Neural progenitor cell (in vitro differentiated cells): ENCODE results near the gene GJA3. TPM values are rescaled to one million over a fixed set of nuclear protein-coding genes. Genes with fewer than 3 reads are reported as not detected.

ENCODE experiments used
- DNase-seq: peaks from one replicate; pipeline ENCODE4 v3.0.0-alpha.2; 2016; ENCODE audit warnings: low spot score
- H2AFZ ChIP-seq: fragments of 200-600 bp; sonication (generic); replicated peaks from 2 replicates; pipeline ENCODE4 v1.6.1; 2016; ENCODE audit warnings: antibody characterized with exemption
- H3F3A ChIP-seq: fragments of 200-600 bp; sonication (generic); 2 replicates; pipeline ENCODE4 v1.6.1; 2016; ENCODE audit warnings: antibody characterized with exemption, low read depth
- H3K27ac ChIP-seq: fragments of 200-600 bp; sonication (generic); 2 replicates; pipeline ENCODE4 v1.5.1; 2016; ENCODE audit warnings: mild to moderate bottlenecking
- H3K27me3 ChIP-seq: fragments of 200-600 bp; sonication (generic); 2 replicates; pipeline ENCODE4 v1.6.1; 2016; ENCODE audit warnings: mild to moderate bottlenecking, moderate library complexity
- H3K36me3 ChIP-seq: fragments of 200-600 bp; sonication (generic); 2 replicates; pipeline ENCODE4 v1.5.1; 2016
- H3K4me1 ChIP-seq: fragments of 200-600 bp; sonication (generic); 2 replicates; pipeline ENCODE4 v1.6.1; 2016; ENCODE audit warnings: mixed run types
- H3K4me2 ChIP-seq: fragments of 200-600 bp; sonication (generic); 2 replicates; pipeline ENCODE4 v1.6.1; 2016
- H3K4me3 ChIP-seq: fragments of 200-600 bp; sonication (generic); 2 replicates; pipeline ENCODE4 v1.5.1; 2016
- H3K79me2 ChIP-seq: fragments of 200-600 bp; sonication (generic); 2 replicates; pipeline ENCODE4 v1.6.1; 2016; ENCODE audit warnings: low read depth
- H3K9ac ChIP-seq: fragments of 200-600 bp; sonication (generic); 2 replicates; pipeline ENCODE4 v1.6.1; 2016
- H3K9me3 ChIP-seq: fragments of 200-600 bp; sonication (generic); 2 replicates; pipeline ENCODE4 v1.5.1; 2016; ENCODE audit warnings: low read depth
- H4K20me1 ChIP-seq: fragments of 200-600 bp; sonication (generic); 2 replicates; pipeline ENCODE4 v1.6.1; 2016; ENCODE audit warnings: low read depth
- H3K27ac Mint-ChIP-seq: 3 replicates; pipeline ENCODE4 v1.8.0; 2021; ENCODE audit warnings: mixed read lengths
- H3K27me3 Mint-ChIP-seq: 2 replicates; pipeline ENCODE4 v1.8.0; 2022; ENCODE audit warnings: low read depth, mild to moderate bottlenecking, inconsistent platforms, moderate library complexity, mixed read lengths; ENCODE audit not compliant: insufficient read depth
- H3K36me3 Mint-ChIP-seq: 3 replicates; pipeline ENCODE4 v1.8.0; 2021; ENCODE audit warnings: mixed read lengths
- H3K4me1 Mint-ChIP-seq: 3 replicates; pipeline ENCODE4 v1.8.0; 2021; ENCODE audit warnings: mixed read lengths
- H3K4me3 Mint-ChIP-seq: 3 replicates; pipeline ENCODE4 v1.8.0; 2021; ENCODE audit warnings: mild to moderate bottlenecking, moderate library complexity, mixed read lengths
- H3K9me3 Mint-ChIP-seq: 3 replicates; pipeline ENCODE4 v1.8.0; 2020; ENCODE audit warnings: mixed read lengths
- CTCF ChIP-seq: fragments of 200-600 bp; sonication (generic); IDR thresholded peaks from 2 replicates; pipeline ENCODE4 v1.5.1; 2017; ENCODE audit warnings: antibody characterized with exemption, mild to moderate bottlenecking
- EZH2 ChIP-seq: fragments of 200-600 bp; sonication (generic); IDR thresholded peaks from 2 replicates; pipeline ENCODE4 v1.6.1; 2017; ENCODE audit warnings: antibody characterized with exemption, mild to moderate bottlenecking, moderate library complexity
- EZH2phosphoT487 ChIP-seq: fragments of 200-600 bp; sonication (generic); IDR thresholded peaks from 2 replicates; pipeline ENCODE4 v1.6.1; 2017; ENCODE audit warnings: antibody characterized with exemption
- total RNA-seq: library from RNA; depleted of rRNA; stranded (reverse); fragments of >200 nt; gene quantifications from 2 replicates; pipeline ENCODE4 v1.2.3, GENCODE V29; 2015; ENCODE audit warnings: low replicate concordance

GJA3 gene
- 0.17 and 0.53 TPM in 2 replicates for total RNA-seq

GRCh38 chr13:20160306-20161274, at the start of gene GJA3:
TSS of gene GJA3 (minus strand) at chr13:20161052. CDS start at chr13:20143288, 17,764 bp downstream.
- H3K36me3 Mint-ChIP-seq = no peaks in the 10 kb centered on the region
- no peaks in the 10 kb centered on the region for H3K79me2 ChIP-seq
- peaks cover 47% of the 10 kb centered on the region for H3F3A ChIP-seq
- H3K27ac Mint-ChIP-seq = no peak within 1 kb of the TSS
- H3K4me2 ChIP-seq = peak within 1 kb of the TSS; percentile 96
- peaks cover 15% of the 10 kb centered on the region for H3K4me1 Mint-ChIP-seq
- no peak within 1 kb of the TSS for H3K9ac ChIP-seq
- H3K4me1 ChIP-seq = peaks cover 18% of the 10 kb centered on the region
- peak within 1 kb of the TSS; percentile 87 for H3K4me3 Mint-ChIP-seq
- peaks cover 52% of the 10 kb centered on the region for H3K27me3 Mint-ChIP-seq
- H3K9me3 ChIP-seq = no peaks in the 10 kb centered on the region
- H3K9me3 Mint-ChIP-seq = no peaks in the 10 kb centered on the region
- TF ChIP-seq CTCF (no peak), EZH2 (peak; percentile 15), EZH2phosphoT487 (no peak)
- H3K36me3 ChIP-seq = no peaks in the 10 kb centered on the region
- peaks cover 5% of the 10 kb centered on the region for H4K20me1 ChIP-seq
- H2AFZ ChIP-seq = peak within 1 kb of the TSS; percentile 90
- no peak within 1 kb of the TSS for H3K27ac ChIP-seq
- DNase-seq = peak; percentile 84
- H3K4me3 ChIP-seq = peak within 1 kb of the TSS; percentile 61
- peaks cover 73% of the 10 kb centered on the region for H3K27me3 ChIP-seq

- Mint-ChIP-seq H3K9me3 (peaks cover 2% of the 10 kb centered on the region), H3K27me3 (peaks cover 5% of the 10 kb centered on the region), H3K27ac (no peak overlapping the region), H3K4me3 (no peak overlapping the region), H3K36me3 (no peaks in the 10 kb centered on the region), H3K4me1 (peaks cover 8% of the 10 kb centered on the region)
- Histone ChIP-seq H3K36me3 (no peaks in the 10 kb centered on the region), H3K79me2 (no peaks in the 10 kb centered on the region), H3K4me2 (no peak overlapping the region), H3K27ac (no peak overlapping the region), H3K4me1 (no peaks in the 10 kb centered on the region), H3K4me3 (no peak overlapping the region), H3K9me3 (no peaks in the 10 kb centered on the region), H3F3A (no peaks in the 10 kb centered on the region), H3K9ac (no peak overlapping the region), H3K27me3 (no peaks in the 10 kb centered on the region), H2AFZ (peak overlapping the region; percentile 72), H4K20me1 (no peaks in the 10 kb centered on the region)
- DNase-seq = no peak
- TF ChIP-seq CTCF (no peak), EZH2 (no peak), EZH2phosphoT487 (no peak)
Observed at GRCh38 chr13:20209948-20210347, 49.1 kb upstream of the GJA3 start.

- TF ChIP-seq CTCF = no peak
- no peak for TF ChIP-seq EZH2
- no peak for TF ChIP-seq EZH2phosphoT487
- no peak overlapping the region for H3K27ac ChIP-seq
- Mint-ChIP-seq H3K36me3 (no peaks in the 10 kb centered on the region), H3K27ac (no peak overlapping the region), H3K9me3 (peaks cover 6% of the 10 kb centered on the region), H3K4me1 (peaks cover 8% of the 10 kb centered on the region), H3K27me3 (peaks cover 4% of the 10 kb centered on the region), H3K4me3 (no peak overlapping the region)
- no peaks in the 10 kb centered on the region for H4K20me1 ChIP-seq
- no peak for DNase-seq
- H3K9ac ChIP-seq = no peak overlapping the region
- H3K27me3 ChIP-seq = peaks cover 5% of the 10 kb centered on the region
- no peaks in the 10 kb centered on the region for H3K36me3 ChIP-seq
- H2AFZ ChIP-seq = no peak overlapping the region
- H3K4me1 ChIP-seq = no peaks in the 10 kb centered on the region
- H3K4me2 ChIP-seq = no peak overlapping the region
- H3K4me3 ChIP-seq = no peak overlapping the region
- no peaks in the 10 kb centered on the region for H3K9me3 ChIP-seq
- H3F3A ChIP-seq = no peaks in the 10 kb centered on the region
- no peaks in the 10 kb centered on the region for H3K79me2 ChIP-seq
Observed at GRCh38 chr13:20206698-20207235, 45.9 kb upstream of the GJA3 start.
